Uterus (tissue), 2 donors: Measurements from ENCODE around the gene ADD3.

Experiments
- CTCF ChIP-seq, 4 experiments: fragments of 200-600 bp in 2 of 4; fragments of 450-650 bp in 2 of 4; sonication (generic) in 2 of 4; IDR thresholded peaks; one replicate each; pipeline ENCODE4 v1.5.1; 2016 to 2019; ENCODE audit warnings: antibody characterized with exemption in 4 of 4, mild to moderate bottlenecking in 2 of 4, moderate library complexity in 1 of 4
- POLR2A ChIP-seq, 2 donors: fragments of 450-650 bp; IDR thresholded peaks; one replicate each; pipeline ENCODE4 v1.6.1; 2016; ENCODE audit warnings: antibody characterized with exemption in 2 of 2, mild to moderate bottlenecking in 1 of 2, moderate library complexity in 1 of 2

DNA sequence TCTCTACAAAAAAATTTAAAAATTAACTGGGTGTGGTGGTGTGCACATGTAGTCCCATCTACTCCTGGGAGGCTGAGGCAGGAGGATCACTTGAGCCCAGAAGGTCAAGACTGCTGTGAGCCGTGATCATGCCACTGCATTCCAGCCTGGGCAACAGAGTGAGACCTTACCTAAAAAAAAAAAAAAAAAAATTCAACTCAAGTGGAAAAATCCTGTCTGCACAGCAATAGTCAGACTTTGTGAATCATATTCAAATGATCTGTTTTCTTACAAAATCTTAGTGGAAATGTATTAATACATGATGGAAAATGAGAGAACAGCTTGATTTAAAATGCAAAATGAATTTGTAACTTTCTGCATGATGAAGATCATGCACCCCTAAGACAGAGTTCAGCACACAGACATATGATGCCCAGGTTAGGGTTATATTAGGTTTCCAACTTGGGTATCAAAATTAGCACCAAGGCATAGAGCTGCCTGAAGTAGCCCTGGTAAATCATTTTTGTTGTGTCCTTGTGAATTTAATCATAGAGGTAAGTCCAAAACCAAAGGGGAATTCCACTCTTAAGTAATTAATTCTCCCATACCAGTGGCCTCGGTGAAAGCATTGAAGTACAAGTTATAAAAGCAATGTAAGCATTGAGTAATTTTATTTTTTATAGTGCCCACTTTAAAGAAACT is 93.8 kb downstream of the ADD3 start:
- TF ChIP-seq CTCF (IDR thresholded peaks at IDR 0.05), result no peak
- no peak for TF ChIP-seq POLR2A (IDR thresholded peaks at IDR 0.05)
